ENCODE measurements around the gene FAM237B.

DNA sequence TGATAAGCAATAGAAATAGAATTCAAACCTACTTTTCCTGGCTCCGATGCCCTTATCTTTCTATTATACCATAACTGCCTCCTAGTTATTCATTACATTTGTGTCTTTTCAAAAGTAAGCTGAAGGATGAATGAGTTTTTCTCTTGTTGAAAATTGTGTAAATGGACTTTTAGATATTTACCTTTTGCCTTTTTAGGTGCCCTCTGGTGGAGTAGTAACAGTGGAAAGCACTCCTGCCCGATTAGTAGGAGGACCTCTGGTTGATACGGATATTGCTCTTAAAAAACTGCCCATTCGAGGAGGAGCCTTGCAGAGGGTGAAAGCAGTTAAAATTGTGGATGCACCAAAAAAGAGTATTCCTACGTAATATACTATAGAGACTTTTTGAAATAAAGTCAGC, 11.2 kb downstream of the FAM237B start:
- TF ChIP-seq, protein P1, sequence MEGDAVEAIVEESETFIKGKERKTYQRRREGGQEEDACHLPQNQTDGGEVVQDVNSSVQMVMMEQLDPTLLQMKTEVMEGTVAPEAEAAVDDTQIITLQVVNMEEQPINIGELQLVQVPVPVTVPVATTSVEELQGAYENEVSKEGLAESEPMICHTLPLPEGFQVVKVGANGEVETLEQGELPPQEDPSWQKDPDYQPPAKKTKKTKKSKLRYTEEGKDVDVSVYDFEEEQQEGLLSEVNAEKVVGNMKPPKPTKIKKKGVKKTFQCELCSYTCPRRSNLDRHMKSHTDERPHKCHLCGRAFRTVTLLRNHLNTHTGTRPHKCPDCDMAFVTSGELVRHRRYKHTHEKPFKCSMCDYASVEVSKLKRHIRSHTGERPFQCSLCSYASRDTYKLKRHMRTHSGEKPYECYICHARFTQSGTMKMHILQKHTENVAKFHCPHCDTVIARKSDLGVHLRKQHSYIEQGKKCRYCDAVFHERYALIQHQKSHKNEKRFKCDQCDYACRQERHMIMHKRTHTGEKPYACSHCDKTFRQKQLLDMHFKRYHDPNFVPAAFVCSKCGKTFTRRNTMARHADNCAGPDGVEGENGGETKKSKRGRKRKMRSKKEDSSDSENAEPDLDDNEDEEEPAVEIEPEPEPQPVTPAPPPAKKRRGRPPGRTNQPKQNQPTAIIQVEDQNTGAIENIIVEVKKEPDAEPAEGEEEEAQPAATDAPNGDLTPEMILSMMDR (IDR thresholded peaks at IDR 0.05) = no peak
- TF ChIP-seq EZH2 (IDR thresholded peaks at IDR 0.05; ENCODE audit: borderline replicate concordance, insufficient read depth, low read depth, low read length, poor library complexity, severe bottlenecking) = no peak
